ENCODE measurements around the gene NCLN. TPM values are rescaled to one million over a fixed set of nuclear protein-coding genes. Genes with fewer than 3 reads are reported as not detected.

NCLN gene
- total RNA-seq, 1 experiment from 2014 or later = 74.7 TPM

DNA sequence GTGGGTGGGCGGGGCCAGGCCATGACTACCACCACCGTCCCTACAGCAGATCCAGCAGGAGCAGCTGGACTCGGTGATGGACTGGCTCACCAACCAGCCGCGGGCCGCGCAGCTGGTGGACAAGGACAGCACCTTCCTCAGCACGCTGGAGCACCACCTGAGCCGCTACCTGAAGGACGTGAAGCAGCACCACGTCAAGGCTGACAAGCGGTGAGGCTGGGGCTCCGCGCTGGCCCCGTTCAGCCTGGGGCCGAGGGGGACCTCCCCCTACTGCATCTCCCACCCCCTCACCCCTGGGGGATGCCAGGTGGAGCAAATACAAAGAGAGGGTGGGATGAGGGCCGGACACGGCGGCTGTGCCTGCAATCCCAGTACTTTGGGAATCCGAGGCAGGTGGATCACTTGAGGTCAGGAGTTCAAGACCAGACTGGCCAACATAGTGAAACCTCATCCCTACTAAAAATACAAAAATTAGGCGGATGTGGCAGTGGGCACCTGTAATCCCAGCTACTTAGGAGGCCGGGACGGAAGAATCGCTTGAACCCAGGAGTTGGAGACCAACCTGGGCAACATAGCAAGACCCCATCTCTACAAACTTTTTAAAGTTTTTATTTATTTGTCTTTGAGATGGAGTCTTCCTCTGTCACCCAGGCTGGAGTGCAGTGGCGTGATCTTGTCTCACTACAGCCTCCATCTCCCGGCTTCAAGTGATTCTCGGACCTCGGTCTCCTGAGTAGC is 20.7 kb downstream of the NCLN start:
- ATAC-seq (no peak), DNase-seq (no peak)
- Histone ChIP-seq H3K27me3 (ENCODE audit: low read length) (no peaks in the 10 kb centered on the region), H3F3A (ENCODE audit: low read length, unreplicated experiment) (no peaks in the 10 kb centered on the region), H3K9me2 (replicated peaks; ENCODE audit: low read length) (no peaks in the 10 kb centered on the region), H2AFZ (ENCODE audit: low read length) (no peak overlapping the region), H3K4me2 (ENCODE audit: low read length) (no peak overlapping the region), H3K9ac (ENCODE audit: low read length) (no peak overlapping the region), H3K79me2 (ENCODE audit: low read length) (no peaks in the 10 kb centered on the region), H3K9me3 (ENCODE audit: low read length) (no peaks in the 10 kb centered on the region), H4K20me1 (ENCODE audit: low read length) (no peaks in the 10 kb centered on the region), H3K36me3 (ENCODE audit: low read depth, low read length) (no peaks in the 10 kb centered on the region; the same call in 1 of the 2 replicates), H3K27ac (ENCODE audit: low read length) (no peak overlapping the region), H3K4me1 (ENCODE audit: insufficient read depth, low read length) (no peaks in the 10 kb centered on the region), H3K4me3 (ENCODE audit: low read length) (no peak overlapping the region)
- BruUV-seq (replicated peaks) = no TSS peak
- CTCF ChIA-PET = no interaction called here
- TF ChIP-seq EZH2phosphoT487 (IDR thresholded peaks at IDR 0.05; ENCODE audit: borderline replicate concordance, low read length) = no peak
- TF ChIP-seq, protein P1, sequence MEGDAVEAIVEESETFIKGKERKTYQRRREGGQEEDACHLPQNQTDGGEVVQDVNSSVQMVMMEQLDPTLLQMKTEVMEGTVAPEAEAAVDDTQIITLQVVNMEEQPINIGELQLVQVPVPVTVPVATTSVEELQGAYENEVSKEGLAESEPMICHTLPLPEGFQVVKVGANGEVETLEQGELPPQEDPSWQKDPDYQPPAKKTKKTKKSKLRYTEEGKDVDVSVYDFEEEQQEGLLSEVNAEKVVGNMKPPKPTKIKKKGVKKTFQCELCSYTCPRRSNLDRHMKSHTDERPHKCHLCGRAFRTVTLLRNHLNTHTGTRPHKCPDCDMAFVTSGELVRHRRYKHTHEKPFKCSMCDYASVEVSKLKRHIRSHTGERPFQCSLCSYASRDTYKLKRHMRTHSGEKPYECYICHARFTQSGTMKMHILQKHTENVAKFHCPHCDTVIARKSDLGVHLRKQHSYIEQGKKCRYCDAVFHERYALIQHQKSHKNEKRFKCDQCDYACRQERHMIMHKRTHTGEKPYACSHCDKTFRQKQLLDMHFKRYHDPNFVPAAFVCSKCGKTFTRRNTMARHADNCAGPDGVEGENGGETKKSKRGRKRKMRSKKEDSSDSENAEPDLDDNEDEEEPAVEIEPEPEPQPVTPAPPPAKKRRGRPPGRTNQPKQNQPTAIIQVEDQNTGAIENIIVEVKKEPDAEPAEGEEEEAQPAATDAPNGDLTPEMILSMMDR (conservative IDR thresholded peaks at IDR 0.05; ENCODE audit: low read depth, low read length) = no peak
- TF ChIP-seq EZH2 (IDR thresholded peaks at IDR 0.05; ENCODE audit: low read length, unreplicated experiment) = no peak
- intact Hi-C loops (cut with micrococcal nuclease) = no loop called here
- POLR2A ChIA-PET (ENCODE audit: unreplicated experiment) = no interaction called here

DNA sequence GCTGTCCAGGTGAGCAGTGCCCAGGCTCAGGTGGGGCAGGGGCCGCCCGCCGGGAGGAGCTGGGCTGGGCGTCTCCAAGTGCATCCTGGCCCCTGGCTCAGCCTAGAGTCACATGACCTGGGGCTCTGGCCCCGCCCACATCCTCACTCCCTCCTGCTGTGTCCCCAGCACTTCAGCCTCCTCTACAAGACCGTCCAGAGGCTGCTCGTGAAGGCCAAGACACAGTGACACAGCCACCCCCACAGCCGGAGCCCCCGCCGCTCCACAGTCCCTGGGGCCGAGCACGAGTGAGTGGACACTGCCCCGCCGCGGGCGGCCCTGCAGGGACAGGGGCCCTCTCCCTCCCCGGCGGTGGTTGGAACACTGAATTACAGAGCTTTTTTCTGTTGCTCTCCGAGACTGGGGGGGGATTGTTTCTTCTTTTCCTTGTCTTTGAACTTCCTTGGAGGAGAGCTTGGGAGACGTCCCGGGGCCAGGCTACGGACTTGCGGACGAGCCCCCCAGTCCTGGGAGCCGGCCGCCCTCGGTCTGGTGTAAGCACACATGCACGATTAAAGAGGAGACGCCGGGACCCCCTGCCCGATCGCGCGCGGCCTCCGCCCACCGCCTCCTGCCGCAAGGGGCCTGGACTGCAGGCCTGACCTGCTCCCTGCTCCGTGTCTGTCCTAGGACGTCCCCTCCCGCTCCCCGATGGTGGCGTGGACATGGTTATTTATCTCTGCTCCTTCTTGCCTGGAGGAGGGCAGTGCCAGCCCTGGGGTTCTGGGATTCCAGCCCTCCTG is 21.9 kb downstream of the NCLN start:
- H3K36me3 ChIP-seq (ENCODE audit: low read depth, low read length) = no peaks in the 10 kb centered on the region; the same call in 1 of the 2 replicates
- H3K27ac ChIP-seq (ENCODE audit: low read length) = no peak overlapping the region
- intact Hi-C loops (cut with micrococcal nuclease) = no loop called here
- no peaks in the 10 kb centered on the region for H3K4me1 ChIP-seq (ENCODE audit: insufficient read depth, low read length)
- no peaks in the 10 kb centered on the region for H3K27me3 ChIP-seq (ENCODE audit: low read length)
- no peaks in the 10 kb centered on the region for H4K20me1 ChIP-seq (ENCODE audit: low read length)
- H3K79me2 ChIP-seq (ENCODE audit: low read length) = no peaks in the 10 kb centered on the region
- no peak overlapping the region for H3K9ac ChIP-seq (ENCODE audit: low read length)
- H3K4me2 ChIP-seq (ENCODE audit: low read length) = no peak overlapping the region
- no peaks in the 10 kb centered on the region for H3K9me2 ChIP-seq (replicated peaks; ENCODE audit: low read length)
- DNase-seq (no peak), ATAC-seq (no peak)
- POLR2A ChIA-PET (ENCODE audit: unreplicated experiment) = no interaction called here
- no TSS peak for BruUV-seq (replicated peaks)
- H3K4me3 ChIP-seq (ENCODE audit: low read length) = no peak overlapping the region
- H3F3A ChIP-seq (ENCODE audit: low read length, unreplicated experiment) = no peaks in the 10 kb centered on the region
- H3K9me3 ChIP-seq (ENCODE audit: low read length) = no peaks in the 10 kb centered on the region
- TF ChIP-seq EZH2phosphoT487 (IDR thresholded peaks at IDR 0.05; ENCODE audit: borderline replicate concordance, low read length) = no peak
- TF ChIP-seq, protein P1 (conservative IDR thresholded peaks at IDR 0.05; ENCODE audit: low read depth, low read length) = no peak
- TF ChIP-seq EZH2 (IDR thresholded peaks at IDR 0.05; ENCODE audit: low read length, unreplicated experiment) = no peak
- CTCF ChIA-PET = no interaction called here
- no peak overlapping the region for H2AFZ ChIP-seq (ENCODE audit: low read length)

Data from PC-3 (cell line).